ENCODE data around the gene DNAI2. TPM values are rescaled to one million over a fixed set of nuclear protein-coding genes. Genes with fewer than 3 reads are reported as not detected.
"Not testable (repeated sequence)": the region's sequence is repeated elsewhere in the genome, so short reads cannot be mapped to it uniquely, and the experiment has no call there.

The DNAI2 gene
- total RNA-seq, 2 experiments from 2014 or later: not detected

- not testable (repeated sequence) for H3K4me3 Mint-ChIP-seq, H3K9me3 Mint-ChIP-seq, H3K27me3 Mint-ChIP-seq, DNase-seq, H3K36me3 Mint-ChIP-seq
- Mint-ChIP-seq H3K27ac (peak overlapping the region; percentile 79), H3K4me1 (peaks cover 29% of the 10 kb centered on the region)
Observed at GRCh38 chr17:74279617-74280016, 5.6 kb downstream of the DNAI2 start.

GRCh38 chr17:74280093-74280513 is 6.1 kb downstream of the DNAI2 start:
- Mint-ChIP-seq H3K9me3 (no peaks in the 10 kb centered on the region), H3K27ac (peak overlapping the region; percentile 79), H3K4me3 (no peak overlapping the region), H3K27me3 (peaks cover under 1% of the 10 kb centered on the region), H3K36me3 (no peaks in the 10 kb centered on the region), H3K4me1 (peaks cover 29% of the 10 kb centered on the region)
- peak; percentile 61 for DNase-seq

GRCh38 chr17:74281799-74282198 is 7.8 kb downstream of the DNAI2 start:
- Mint-ChIP-seq H3K27me3 (no peaks in the 10 kb centered on the region), H3K9me3 (no peaks in the 10 kb centered on the region), H3K4me1 (peaks cover 28% of the 10 kb centered on the region), H3K36me3 (no peaks in the 10 kb centered on the region), H3K4me3 (no peak overlapping the region), H3K27ac (peak overlapping the region; percentile 2)
- DNase-seq: no peak

GRCh38 chr17:74282274-74282586 is 8.2 kb downstream of the DNAI2 start:
- not testable (repeated sequence) for H3K9me3 Mint-ChIP-seq, H3K36me3 Mint-ChIP-seq, H3K27me3 Mint-ChIP-seq, H3K4me3 Mint-ChIP-seq, DNase-seq
- Mint-ChIP-seq H3K4me1 (peaks cover 28% of the 10 kb centered on the region), H3K27ac (peak overlapping the region; percentile 93)

- Mint-ChIP-seq H3K27ac (peak overlapping the region; percentile 93), H3K9me3 (no peaks in the 10 kb centered on the region), H3K4me3 (peak overlapping the region; percentile 38), H3K36me3 (no peaks in the 10 kb centered on the region), H3K27me3 (no peaks in the 10 kb centered on the region), H3K4me1 (peaks cover 28% of the 10 kb centered on the region)
- DNase-seq: peak; percentile 71
Observed at GRCh38 chr17:74282587-74283370, 8.7 kb downstream of the DNAI2 start.

GRCh38 chr17:74283371-74283673 is 9.3 kb downstream of the DNAI2 start:
- peaks cover 28% of the 10 kb centered on the region for H3K4me1 Mint-ChIP-seq
- peak overlapping the region; percentile 93 for H3K27ac Mint-ChIP-seq
- DNase-seq: no peak
- no peak overlapping the region for H3K4me3 Mint-ChIP-seq
- H3K9me3 Mint-ChIP-seq: no peaks in the 10 kb centered on the region
- H3K36me3 Mint-ChIP-seq: no peaks in the 10 kb centered on the region
- no peaks in the 10 kb centered on the region for H3K27me3 Mint-ChIP-seq

GRCh38 chr17:74287031-74287602 is 13.1 kb downstream of the DNAI2 start:
- Mint-ChIP-seq H3K9me3 (no peaks in the 10 kb centered on the region), H3K4me1 (peaks cover 23% of the 10 kb centered on the region), H3K27ac (no peak overlapping the region), H3K27me3 (no peaks in the 10 kb centered on the region), H3K36me3 (no peaks in the 10 kb centered on the region), H3K4me3 (no peak overlapping the region)
- no peak for DNase-seq

- Mint-ChIP-seq H3K4me3 (no peak overlapping the region), H3K27me3 (no peaks in the 10 kb centered on the region), H3K4me1 (peaks cover 13% of the 10 kb centered on the region), H3K27ac (no peak overlapping the region), H3K9me3 (no peaks in the 10 kb centered on the region), H3K36me3 (no peaks in the 10 kb centered on the region)
- peak; percentile 11 for DNase-seq
Observed at GRCh38 chr17:74288785-74289184, 14.8 kb downstream of the DNAI2 start.

GRCh38 chr17:74289688-74290087 is 15.7 kb downstream of the DNAI2 start:
- H3K9me3 Mint-ChIP-seq: peaks cover under 1% of the 10 kb centered on the region
- H3K27ac Mint-ChIP-seq: no peak overlapping the region
- H3K4me3 Mint-ChIP-seq: no peak overlapping the region
- H3K4me1 Mint-ChIP-seq: peaks cover 11% of the 10 kb centered on the region
- H3K27me3 Mint-ChIP-seq: no peaks in the 10 kb centered on the region
- no peaks in the 10 kb centered on the region for H3K36me3 Mint-ChIP-seq
- DNase-seq: no peak

- peaks cover 6% of the 10 kb centered on the region for H3K4me1 Mint-ChIP-seq
- H3K36me3 Mint-ChIP-seq: no peaks in the 10 kb centered on the region
- H3K27ac Mint-ChIP-seq: no peak overlapping the region
- H3K27me3 Mint-ChIP-seq: no peaks in the 10 kb centered on the region
- H3K4me3 Mint-ChIP-seq: no peak overlapping the region
- peaks cover 2% of the 10 kb centered on the region for H3K9me3 Mint-ChIP-seq
- no peak for DNase-seq
Observed at GRCh38 chr17:74290340-74290739, 16.3 kb downstream of the DNAI2 start.

GRCh38 chr17:74292495-74292894 is 18.5 kb downstream of the DNAI2 start:
- Mint-ChIP-seq H3K36me3 (no peaks in the 10 kb centered on the region), H3K4me3 (no peak overlapping the region), H3K9me3 (peaks cover 2% of the 10 kb centered on the region), H3K27me3 (peaks cover under 1% of the 10 kb centered on the region), H3K4me1 (peaks cover 6% of the 10 kb centered on the region), H3K27ac (no peak overlapping the region)
- no peak for DNase-seq

- Mint-ChIP-seq H3K27ac (no peak overlapping the region), H3K27me3 (peaks cover 10% of the 10 kb centered on the region), H3K36me3 (no peaks in the 10 kb centered on the region), H3K4me1 (peaks cover 3% of the 10 kb centered on the region), H3K9me3 (peaks cover 2% of the 10 kb centered on the region), H3K4me3 (no peak overlapping the region)
- DNase-seq: no peak
Observed at GRCh38 chr17:74295625-74296547, 21.9 kb downstream of the DNAI2 start.

GRCh38 chr17:74296548-74296936 is 22.5 kb downstream of the DNAI2 start:
- Mint-ChIP-seq H3K36me3 (no peaks in the 10 kb centered on the region), H3K27me3 (peaks cover 10% of the 10 kb centered on the region), H3K4me3 (no peak overlapping the region), H3K9me3 (peaks cover 2% of the 10 kb centered on the region), H3K27ac (no peak overlapping the region), H3K4me1 (peaks cover 3% of the 10 kb centered on the region)
- no peak for DNase-seq

- DNase-seq: no peak
- Mint-ChIP-seq H3K27me3 (peaks cover 10% of the 10 kb centered on the region), H3K4me1 (peaks cover 3% of the 10 kb centered on the region), H3K4me3 (no peak overlapping the region), H3K9me3 (peaks cover 2% of the 10 kb centered on the region), H3K27ac (no peak overlapping the region), H3K36me3 (no peaks in the 10 kb centered on the region)
Observed at GRCh38 chr17:74297941-74298340, 23.9 kb downstream of the DNAI2 start.

- Mint-ChIP-seq H3K4me1 (peaks cover 3% of the 10 kb centered on the region), H3K27ac (no peak overlapping the region), H3K4me3 (no peak overlapping the region), H3K9me3 (peaks cover 2% of the 10 kb centered on the region), H3K27me3 (peaks cover 10% of the 10 kb centered on the region), H3K36me3 (no peaks in the 10 kb centered on the region)
- no peak for DNase-seq
Observed at GRCh38 chr17:74298778-74299177, 24.7 kb downstream of the DNAI2 start.

Data from activated naive CD8-positive, alpha-beta T cell treated with anti-CD3 and anti-CD28 coated beads for 36 hours (primary cell).